ENCODE measurements around the gene KRTAP10-9.

GRCh38 chr21:44609193-44609592 is 17.7 kb upstream of the KRTAP10-9 start:
- TF ChIP-seq GATA1 (IDR thresholded peaks at IDR 0.05; ENCODE audit: low read depth, low read length) (no peak), POLR2A (IDR thresholded peaks at IDR 0.05; ENCODE audit: low read length) (no peak)
